Activated CD4-positive, alpha-beta T cell treated with anti-CD3 and anti-CD28 coated beads, Interleukin-2, amount 50 U/mL, for 16 hours (primary cell): ENCODE results near the gene GPR37L1.
"Not testable (repeated sequence)": the region's sequence is repeated elsewhere in the genome, so short reads cannot be mapped to it uniquely, and the experiment has no call there.

Experiments used
- DNase-seq: peaks from one replicate; pipeline ENCODE4 v3.0.0-alpha.2; 2020

The GPR37L1 gene

GRCh38 chr1:202158810-202159533, 36.3 kb downstream of the GPR37L1 start:
- peak; percentile 67 for DNase-seq

DNA sequence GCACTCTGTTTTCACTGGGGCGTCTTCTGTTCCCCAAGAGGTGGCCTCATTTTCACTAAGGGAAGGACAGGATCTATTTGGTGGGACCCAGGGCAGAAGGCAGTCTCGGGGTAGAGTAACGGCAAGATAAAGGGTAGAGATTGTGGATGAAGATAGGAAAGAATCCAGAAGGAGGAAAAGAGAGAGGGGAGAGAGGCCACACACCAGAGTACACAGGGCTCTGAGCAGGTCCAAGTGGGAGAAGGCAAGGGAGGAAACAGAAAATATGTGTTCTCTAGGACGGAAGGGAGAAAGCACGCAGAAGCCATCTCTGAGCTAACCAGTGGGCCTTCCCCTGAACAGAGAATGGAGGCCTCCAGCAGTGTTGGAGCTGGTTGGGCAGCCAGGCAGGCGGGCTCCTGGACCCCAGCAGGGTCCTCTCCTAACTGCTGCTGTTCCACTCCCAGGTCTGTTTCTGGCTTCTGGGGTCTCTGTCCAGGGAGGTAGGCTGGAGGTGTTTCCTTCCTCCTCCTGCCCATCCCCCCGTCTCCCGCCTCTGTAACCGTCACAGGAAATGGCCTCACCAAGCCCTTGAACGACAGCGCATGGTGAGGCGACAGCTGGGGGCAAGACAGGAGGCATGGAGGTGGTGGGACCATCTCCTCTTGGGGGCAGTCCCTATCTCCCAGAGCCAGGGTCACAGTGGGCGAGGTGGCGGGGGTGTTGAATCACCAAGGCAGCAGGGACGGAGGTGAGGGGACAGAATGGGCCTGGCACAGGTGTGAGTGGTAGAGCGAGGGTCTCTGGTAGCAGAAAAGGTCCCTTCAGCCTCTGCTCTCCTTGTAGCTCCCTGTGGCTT, 37.0 kb downstream of the GPR37L1 start:
- peak; percentile 83 for DNase-seq

- peak; percentile 91 for DNase-seq
Measured at GRCh38 chr1:202160377-202160940, 37.7 kb downstream of the GPR37L1 start, which contains the start of gene PTPN7. Gene PTPN7, minus strand, starts transcription at chr1:202160602. Its CDS starts 1,200 bp downstream, at chr1:202159402.

- no peak for DNase-seq
Measured at GRCh38 chr1:202161151-202162046, 38.7 kb downstream of the GPR37L1 start.

GRCh38 chr1:202162047-202162417, 39.3 kb downstream of the GPR37L1 start:
- peak; percentile 64 for DNase-seq

GRCh38 chr1:202162418-202163280, 39.9 kb downstream of the GPR37L1 start:
- peak; percentile 63 for DNase-seq

DNA sequence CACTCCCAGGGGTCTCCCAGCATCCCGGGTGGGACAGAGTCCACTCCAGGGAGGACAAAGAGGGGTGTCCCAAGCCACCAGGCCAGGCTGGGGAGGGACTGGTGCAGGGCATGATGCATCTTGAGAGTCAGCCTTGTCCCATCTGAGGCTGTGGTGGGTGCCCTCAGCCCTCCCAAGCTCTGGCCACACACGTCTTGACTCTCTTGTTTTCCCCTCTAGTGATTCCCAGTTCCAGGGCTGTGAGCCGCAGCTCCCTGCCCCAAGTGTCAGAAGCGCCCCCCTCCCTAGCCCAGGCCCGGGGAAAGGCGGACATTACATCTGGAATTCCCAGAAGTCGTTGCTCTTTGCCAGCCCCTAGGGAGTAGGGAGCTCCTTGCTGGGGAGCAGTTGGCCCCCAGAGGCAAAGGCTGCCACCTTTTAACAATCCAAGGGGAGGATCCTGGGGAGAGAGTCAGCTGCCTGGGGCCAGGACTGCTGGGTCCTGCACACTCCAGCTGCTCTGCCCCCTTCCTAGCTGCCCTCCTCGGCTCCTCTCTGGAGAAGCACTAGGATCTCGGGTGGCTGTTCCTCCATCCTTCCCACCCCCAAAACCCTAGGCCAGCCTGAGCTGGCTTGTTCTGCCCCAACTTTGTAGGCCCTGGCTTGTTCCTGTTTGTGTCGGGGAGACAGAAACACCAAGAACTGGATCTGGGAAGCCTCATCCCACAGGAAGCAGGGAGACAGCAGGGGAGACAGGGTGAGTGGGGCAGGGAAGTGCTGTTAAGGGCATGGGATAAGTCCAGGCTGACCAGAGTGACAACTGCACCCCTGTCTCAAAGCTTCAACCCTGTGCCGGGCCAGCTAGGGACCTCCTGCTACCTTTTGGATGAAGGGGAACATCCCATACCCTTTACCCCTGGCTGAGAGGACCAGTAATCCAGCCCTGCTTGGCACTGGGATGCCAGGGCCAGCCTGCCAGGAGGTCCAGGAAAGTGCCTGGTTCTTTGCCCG, 40.9 kb downstream of the GPR37L1 start:
- no peak for DNase-seq

GRCh38 chr1:202164271-202165037, 41.7 kb downstream of the GPR37L1 start:
- peak; percentile 82 for DNase-seq

GRCh38 chr1:202165267-202165941, 42.7 kb downstream of the GPR37L1 start:
- no peak for DNase-seq

DNA sequence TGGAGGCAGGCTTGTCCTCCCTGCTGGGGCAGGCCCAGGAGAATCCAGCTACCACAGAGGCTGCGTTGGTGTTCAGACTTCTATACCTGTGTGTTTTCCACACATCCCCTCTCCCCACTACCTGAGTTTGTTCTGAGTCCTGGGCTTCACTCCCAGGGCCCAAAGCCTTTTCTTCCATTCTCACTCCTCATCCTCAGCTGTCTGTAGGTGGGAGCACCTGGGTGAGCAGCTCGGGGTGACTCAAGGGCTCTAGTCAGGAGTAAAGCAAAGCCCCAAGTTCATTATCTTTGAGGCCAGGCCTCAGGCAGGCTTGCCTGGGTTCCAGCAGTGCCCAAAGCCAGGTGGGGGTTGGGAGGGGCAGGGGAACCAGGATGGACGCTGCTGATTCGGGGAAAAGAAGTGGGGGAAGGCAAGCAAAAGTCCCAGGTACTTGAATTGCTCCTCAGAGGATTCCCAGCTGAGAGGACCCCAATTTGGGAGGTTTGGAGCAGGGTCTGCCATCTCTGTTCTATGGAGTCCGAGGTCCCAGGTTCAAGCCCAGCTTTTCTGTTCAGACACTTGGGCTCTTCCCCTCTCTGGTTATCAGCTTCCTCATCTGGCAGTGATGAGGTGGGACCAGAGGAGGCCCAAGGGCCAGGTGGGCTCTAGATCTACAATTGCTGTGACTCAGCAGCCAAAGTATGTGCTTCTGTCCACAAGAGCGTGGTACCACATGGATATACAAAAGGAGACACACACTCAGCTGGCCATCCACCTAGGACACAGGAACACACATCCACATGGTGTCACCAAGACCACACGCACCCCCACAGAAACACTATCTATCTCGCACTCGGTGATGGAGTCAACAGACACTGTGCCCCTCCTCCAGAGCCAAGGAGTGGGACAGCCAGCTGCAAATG, 43.5 kb downstream of the GPR37L1 start:
- DNase-seq, result no peak

DNA sequence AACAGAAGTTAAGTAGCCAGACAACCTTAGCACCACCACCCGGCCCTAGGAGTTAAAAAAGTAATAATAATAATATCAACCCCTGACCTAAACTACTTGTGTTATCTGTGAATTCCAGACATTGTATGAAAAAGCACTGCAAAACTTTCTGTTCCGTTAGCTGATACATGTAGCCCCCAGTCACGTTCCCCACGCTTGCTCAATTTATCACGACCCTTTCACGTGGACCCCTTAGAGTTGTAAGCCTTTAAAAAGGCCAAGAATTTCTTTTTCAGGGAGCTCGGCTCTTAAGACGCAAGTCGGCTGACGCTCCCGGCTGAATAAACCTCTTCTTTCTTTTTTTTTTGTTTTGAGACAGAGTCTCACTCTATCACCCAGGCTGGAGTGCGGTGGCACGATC, 44.3 kb downstream of the GPR37L1 start:
- DNase-seq, result not testable (repeated sequence)

DNA sequence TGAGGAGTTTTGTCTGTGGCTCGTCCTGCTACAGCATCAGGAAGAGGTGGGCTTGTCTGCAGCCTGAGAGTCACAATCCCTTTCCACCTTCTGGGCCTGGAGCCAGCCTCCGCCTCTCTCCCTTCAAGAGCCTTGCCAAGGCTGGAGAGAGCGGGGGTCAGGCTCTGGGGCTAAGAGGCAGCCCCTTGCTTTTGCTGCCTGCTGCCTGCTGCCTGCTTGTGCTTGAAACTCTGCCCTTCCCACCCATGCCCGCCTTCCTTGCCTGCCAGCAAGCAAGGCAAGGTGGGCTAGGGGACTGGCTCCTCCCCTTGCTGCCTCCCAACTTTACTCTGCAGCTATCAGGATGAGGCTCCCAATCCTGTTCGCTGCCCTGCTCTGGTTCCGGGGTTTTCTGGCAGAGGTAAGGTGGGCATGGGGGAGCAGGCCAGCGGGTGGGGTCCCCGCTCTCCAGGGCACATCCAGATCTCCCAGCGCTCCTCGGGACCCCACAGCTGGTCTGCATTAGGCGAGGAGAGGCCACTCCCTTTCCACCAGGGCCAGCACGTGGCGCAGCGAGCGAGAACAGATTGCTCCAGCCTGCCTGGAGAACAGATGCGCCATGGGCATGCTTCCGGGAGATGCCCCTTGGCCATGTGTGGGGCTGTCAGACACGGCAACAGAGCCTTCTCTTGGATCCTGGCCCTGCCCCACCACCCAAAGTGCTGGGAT, 45.1 kb downstream of the GPR37L1 start:
- DNase-seq, result no peak

- DNase-seq, result no peak
Measured at GRCh38 chr1:202168861-202169260, 46.1 kb downstream of the GPR37L1 start.

GRCh38 chr1:202170726-202171125, 48.0 kb downstream of the GPR37L1 start:
- DNase-seq, result no peak

DNA sequence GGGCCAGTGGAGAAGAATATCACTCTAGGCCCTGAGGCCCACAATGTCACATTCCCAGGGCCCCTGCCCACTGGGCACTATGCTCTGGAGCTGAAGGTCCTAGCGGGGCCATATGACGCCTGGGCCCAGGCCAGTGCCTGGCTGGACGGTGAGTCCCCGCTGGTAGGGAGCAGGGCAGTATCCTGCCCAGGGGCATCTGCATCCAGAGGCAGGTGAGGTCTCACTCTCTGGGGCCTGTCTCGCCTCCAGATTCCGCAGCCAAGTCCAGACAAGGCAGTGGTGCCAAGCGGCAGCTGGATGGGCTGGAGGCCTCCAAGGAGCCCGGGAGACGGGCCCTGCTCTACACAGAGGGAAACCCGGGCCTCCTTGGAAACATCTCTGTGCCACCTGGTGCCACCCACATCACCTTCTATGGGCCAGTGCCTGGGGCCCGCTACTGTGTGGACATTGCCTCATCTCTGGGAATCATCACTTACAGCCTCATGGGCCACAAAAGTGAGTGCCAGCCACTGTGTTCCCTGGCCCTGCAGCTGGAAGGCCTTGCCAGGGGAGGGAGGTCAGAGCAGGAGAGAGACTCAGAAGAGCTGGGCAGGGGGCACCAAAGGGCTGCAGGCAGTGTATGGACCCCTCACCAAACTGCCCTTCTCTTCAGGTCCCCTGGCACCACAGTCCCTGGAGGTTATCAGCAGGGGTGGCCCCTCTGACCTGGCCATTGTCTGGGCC, 48.7 kb downstream of the GPR37L1 start:
- no peak for DNase-seq

GRCh38 chr1:202172015-202172355, 49.3 kb downstream of the GPR37L1 start:
- DNase-seq, result no peak

GRCh38 chr1:202173993-202174392, 51.3 kb downstream of the GPR37L1 start:
- no peak for DNase-seq
